Epithelial cell of esophagus (primary cell): Measurements from ENCODE around the gene PDHA1.
A peak's percentile ranks its signal among the peaks of the same experiment; 100 is the strongest.

Experiments
- DNase-seq: peaks from one replicate; pipeline ENCODE4 v3.0.0; 2010; ENCODE audit warnings: low read depth
- H3K4me3 ChIP-seq: 2 replicates; pipeline ENCODE4 v1.5.1; 2011; ENCODE audit warnings: mild to moderate bottlenecking, low read length, control low read depth
- CTCF ChIP-seq: IDR thresholded peaks from 2 replicates; pipeline ENCODE4 v1.5.1; 2011; ENCODE audit warnings: low read depth, mild to moderate bottlenecking, low read length, control low read depth, inconsistent platforms; ENCODE audit not compliant: insufficient read depth; ENCODE audit errors: missing control alignments

PDHA1 gene

GRCh38 chrX:19342331-19342906, 1.3 kb upstream of the PDHA1 start:
- no peak for TF ChIP-seq CTCF
- DNase-seq, result no peak
- no peak overlapping the region for H3K4me3 ChIP-seq

- TF ChIP-seq CTCF, result no peak
- DNase-seq, result no peak
- H3K4me3 ChIP-seq, result peak overlapping the region; percentile 42
These were observed 617 bp upstream of the PDHA1 start for GRCh38 chrX:19343085-19343534.

GRCh38 chrX:19344661-19345060, 934 bp downstream of the PDHA1 start:
- peak overlapping the region; percentile 69 for H3K4me3 ChIP-seq
- no peak for DNase-seq
- no peak for TF ChIP-seq CTCF

- H3K4me3 ChIP-seq, result no peak overlapping the region
- TF ChIP-seq CTCF, result no peak
- no peak for DNase-seq
These were observed 4.2 kb downstream of the PDHA1 start for GRCh38 chrX:19347916-19348315.

- DNase-seq, result no peak
- H3K4me3 ChIP-seq, result no peak overlapping the region
- no peak for TF ChIP-seq CTCF
These were observed 5.5 kb downstream of the PDHA1 start for GRCh38 chrX:19349264-19349663.

GRCh38 chrX:19350941-19351384, 7.2 kb downstream of the PDHA1 start:
- no peak for DNase-seq
- H3K4me3 ChIP-seq, result no peak overlapping the region
- no peak for TF ChIP-seq CTCF

- H3K4me3 ChIP-seq, result no peak overlapping the region
- DNase-seq, result no peak
- no peak for TF ChIP-seq CTCF
These were observed 10.9 kb downstream of the PDHA1 start for GRCh38 chrX:19354625-19355024.
